ENCODE results near the gene AGFG2. TPM values are rescaled to one million over a fixed set of nuclear protein-coding genes. Genes with fewer than 3 reads are reported as not detected.
A peak's percentile ranks its signal among the peaks of the same experiment; 100 is the strongest.

The AGFG2 gene
- total RNA-seq, 4 donors from 2014 or later = 63.8 to 154 (median 102) TPM

DNA sequence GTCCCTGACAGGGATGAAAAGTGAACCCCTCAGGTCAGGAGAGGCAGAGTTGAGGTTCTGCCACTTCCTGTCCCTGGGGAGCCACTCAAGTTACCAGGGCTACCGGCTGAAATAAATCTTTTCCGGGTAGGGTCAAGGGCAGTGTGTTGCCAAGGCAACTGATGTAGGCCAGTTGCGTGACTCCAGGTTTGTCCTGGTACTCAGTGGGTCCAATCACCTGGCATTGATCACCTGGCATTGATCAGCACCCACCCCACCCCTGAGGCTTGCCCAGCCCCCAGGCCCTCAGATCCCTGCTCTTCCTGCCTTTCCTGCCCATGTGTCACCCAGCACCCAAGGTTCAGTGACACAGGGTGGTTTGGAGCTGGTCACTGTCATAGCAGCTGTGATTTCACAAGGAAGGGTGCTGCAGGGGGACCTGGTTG is 28.8 kb downstream of the AGFG2 start:
- DNase-seq = no peak
- no peak for TF ChIP-seq CTCF (IDR thresholded peaks at IDR 0.05)
- no peak for TF ChIP-seq EP300 (IDR thresholded peaks at IDR 0.05; ENCODE audit: low read depth)
- TF ChIP-seq POLR2AphosphoS5 (IDR thresholded peaks at IDR 0.05) = no peak
- no peak for TF ChIP-seq POLR2A (IDR thresholded peaks at IDR 0.05)
- WGBS, 2 donors (ENCODE audit: low coverage in 1 of 2) = 62% methylated on average over 3 of the region's 3 CpGs; no CpG with 5 or more reads in 1 of the 2 donors
- no peak overlapping the region for H3K4me3 ChIP-seq
- no peaks in the 10 kb centered on the region for H3K9me3 ChIP-seq
- H3K4me1 ChIP-seq = peaks cover 12 to 35% (median 27%) of the 10 kb centered on the region in 4 donors
- peaks cover 0 to 3% (median 0%) of the 10 kb centered on the region in 4 donors for H3K36me3 ChIP-seq
- peak overlapping the region in 1 of 4 donors; percentile 37 for H3K27ac ChIP-seq
- in situ Hi-C loops (cut with MboI; ENCODE audit: low pct_ligation_motif_present in 1 of 4, low pct_unique_long_range_greater_than_20kb in 1 of 4, low sequenced_read_pairs in 3 of 4) (no loop called here), intact Hi-C loops (cut with DNase I; ENCODE audit: low total_unique reads) (loop anchor here (5.0 kb wide), 1 partner anchor 125 kb away; the partner anchor contains the start of gene GIGYF1)
- H3K27me3 ChIP-seq = peaks cover 8% of the 10 kb centered on the region

GRCh38 chr7:100568176-100568895 is 29.3 kb downstream of the AGFG2 start:
- in situ Hi-C loops (cut with MboI; ENCODE audit: low pct_ligation_motif_present in 1 of 4, low pct_unique_long_range_greater_than_20kb in 1 of 4, low sequenced_read_pairs in 3 of 4) (no loop called here), intact Hi-C loops (cut with DNase I; ENCODE audit: low total_unique reads) (loop anchor here (5.0 kb wide), 1 partner anchor 124 kb away; the partner anchor contains the start of gene GIGYF1)
- Histone ChIP-seq H3K9me3 (no peaks in the 10 kb centered on the region), H3K27ac (peak overlapping the region in 1 of 4 donors; percentile 37), H3K36me3 (no peaks in the 10 kb centered on the region), H3K4me3 (no peak overlapping the region), H3K4me1 (peaks cover 12 to 35% (median 27%) of the 10 kb centered on the region in 4 donors), H3K27me3 (peaks cover 8% of the 10 kb centered on the region)
- DNase-seq = peak; percentile 53
- WGBS, 2 donors (ENCODE audit: low coverage in 1 of 2) = 58% methylated on average over 10 of the region's 11 CpGs; no CpG with 5 or more reads in 1 of the 2 donors
- no peak for TF ChIP-seq POLR2A (IDR thresholded peaks at IDR 0.05)
- peak in 2 of 3 donors; percentile 9 to 39 for TF ChIP-seq POLR2AphosphoS5 (IDR thresholded peaks at IDR 0.05)

DNA sequence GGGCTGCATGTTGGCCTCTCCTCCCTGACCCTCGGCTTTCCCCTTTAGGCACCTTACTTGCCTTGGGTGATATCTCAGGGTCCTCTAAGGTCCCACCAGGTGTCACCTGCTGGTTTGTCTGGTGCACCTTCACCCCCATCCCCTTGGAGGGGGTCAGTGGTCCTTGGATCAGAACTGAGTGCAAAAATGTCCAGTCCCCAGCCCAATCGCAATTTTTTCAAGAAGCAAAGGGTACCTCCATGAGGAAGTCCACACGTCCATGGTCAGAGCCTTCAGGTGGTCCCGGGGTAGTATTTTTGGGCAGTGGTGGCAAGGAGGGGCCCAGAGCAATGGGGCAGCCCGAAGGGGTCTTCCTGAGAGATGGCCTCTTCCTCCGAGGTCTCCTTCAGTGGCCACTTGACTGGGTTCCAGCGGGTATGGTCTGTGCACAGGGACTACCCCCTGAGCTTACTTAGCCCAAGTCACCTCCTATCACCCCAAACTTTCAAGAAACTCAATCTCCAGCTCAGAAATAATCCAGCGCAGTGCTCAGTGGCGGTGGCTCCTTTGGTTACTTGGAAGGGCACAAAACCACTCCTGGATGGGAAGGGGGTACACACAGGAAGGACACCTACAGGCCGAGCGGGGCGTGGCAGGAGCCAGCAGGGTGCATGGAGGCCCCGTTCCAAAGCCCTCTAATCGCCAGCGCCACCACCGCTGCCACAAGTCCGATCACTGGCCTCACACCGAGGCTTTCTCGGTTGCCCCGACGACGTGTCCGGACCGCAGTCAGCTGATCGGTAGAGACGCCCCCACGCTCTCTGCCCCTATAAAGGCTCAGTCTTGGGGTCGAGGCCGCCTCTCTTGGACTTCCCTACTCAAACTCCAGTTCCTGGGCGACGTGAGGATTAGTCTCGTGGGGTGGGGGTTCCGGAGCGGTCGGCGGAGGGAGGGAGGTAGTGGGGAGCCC is 30.2 kb downstream of the AGFG2 start:
- in situ Hi-C loops (cut with MboI; ENCODE audit: low pct_ligation_motif_present in 1 of 4, low pct_unique_long_range_greater_than_20kb in 1 of 4, low sequenced_read_pairs in 3 of 4) = no loop called here
- intact Hi-C loops (cut with DNase I; ENCODE audit: low total_unique reads) = loop anchor here (5.0 kb wide), 1 partner anchor 123 kb away; the partner anchor contains the start of gene GIGYF1
- WGBS, 2 donors (ENCODE audit: low coverage in 1 of 2) = 26% methylated on average over 29 of the region's 36 CpGs; no CpG with 5 or more reads in 1 of the 2 donors
- Histone ChIP-seq H3K4me1 (peaks cover 12 to 35% (median 27%) of the 10 kb centered on the region in 4 donors), H3K4me3 (peak overlapping the region in 2 of 4 donors; percentile 37 to 38), H3K27ac (peak overlapping the region; percentile 38 to 58 (median 44)), H3K27me3 (peaks cover 8% of the 10 kb centered on the region), H3K9me3 (no peaks in the 10 kb centered on the region), H3K36me3 (no peaks in the 10 kb centered on the region)
- TF ChIP-seq POLR2A (IDR thresholded peaks at IDR 0.05) (no peak), CTCF (IDR thresholded peaks at IDR 0.05) (peak; percentile 39 to 52 (median 43)), POLR2AphosphoS5 (IDR thresholded peaks at IDR 0.05) (peak in 1 of 3 donors; percentile 62), EP300 (IDR thresholded peaks at IDR 0.05; ENCODE audit: low read depth) (no peak)
- DNase-seq = peak; percentile 74

- in situ Hi-C loops (cut with MboI; ENCODE audit: low pct_ligation_motif_present in 1 of 4, low pct_unique_long_range_greater_than_20kb in 1 of 4, low sequenced_read_pairs in 3 of 4) = no loop called here
- Histone ChIP-seq H3K36me3 (peaks cover 0 to 8% (median 0%) of the 10 kb centered on the region in 4 donors), H3K27me3 (peaks cover 8% of the 10 kb centered on the region), H3K9me3 (no peaks in the 10 kb centered on the region), H3K27ac (no peak overlapping the region), H3K4me1 (peaks cover 12 to 35% (median 27%) of the 10 kb centered on the region in 4 donors), H3K4me3 (no peak overlapping the region)
- TF ChIP-seq POLR2AphosphoS5 (IDR thresholded peaks at IDR 0.05) (peak in 1 of 3 donors; percentile 12), CTCF (IDR thresholded peaks at IDR 0.05) (no peak)
- intact Hi-C loops (cut with DNase I; ENCODE audit: low total_unique reads) = no loop called here
- WGBS, 2 donors (ENCODE audit: low coverage in 1 of 2) = 71 to 80% methylated on average over 2 to 25 of the region's 26 CpGs
- DNase-seq = no peak
Observed at GRCh38 chr7:100570954-100571828, 32.2 kb downstream of the AGFG2 start.

Measured in transverse colon (tissue), 4 donors.